Neutrophil (primary cell): Measurements from ENCODE around the gene STAM2.
"Not testable (repeated sequence)": the region's sequence is repeated elsewhere in the genome, so short reads cannot be mapped to it uniquely, and the experiment has no call there.

Source experiments
- H3K27ac ChIP-seq: fragments of 200-600 bp; sonication (generic); 2 replicates; pipeline ENCODE4 v1.5.1; 2016; ENCODE audit warnings: mild to moderate bottlenecking, moderate library complexity
- H3K27me3 ChIP-seq: fragments of 200-600 bp; sonication (generic); 2 replicates; pipeline ENCODE4 v1.6.0; 2016; ENCODE audit warnings: mild to moderate bottlenecking
- H3K36me3 ChIP-seq: fragments of 200-600 bp; sonication (generic); 2 replicates; pipeline ENCODE4 v1.5.1; 2017
- H3K4me1 ChIP-seq, 2 experiments: fragments of 200-600 bp in 1 of 2; sonication (generic) in 1 of 2; 1 replicate in 1 of 2; 2 replicates in 1 of 2; pipeline versions ENCODE4 v1.5.1 to v1.6.1; 2013 to 2016; ENCODE audit warnings: low read depth in 1 of 2, low read length in 1 of 2, mild to moderate bottlenecking in 1 of 2, moderate library complexity in 1 of 2; ENCODE audit not compliant: control insufficient read depth in 1 of 2, insufficient read depth in 1 of 2
- H3K4me3 ChIP-seq, 2 experiments: fragments of 200-600 bp in 1 of 2; sonication (generic) in 1 of 2; 1 replicate in 1 of 2; 2 replicates in 1 of 2; pipeline ENCODE4 v1.5.1; 2013 to 2016; ENCODE audit warnings: low read depth in 1 of 2, low read length in 1 of 2, mild to moderate bottlenecking in 1 of 2, moderate library complexity in 1 of 2
- H3K9me3 ChIP-seq: fragments of 200-600 bp; sonication (generic); 2 replicates; pipeline ENCODE4 v1.5.1; 2016
- CTCF ChIP-seq: fragments of 200-600 bp; sonication (generic); IDR thresholded peaks from 2 replicates; pipeline ENCODE4 v1.5.1; 2016; ENCODE audit warnings: antibody characterized with exemption

The STAM2 gene

GRCh38 chr2:152114366-152114765, 61.2 kb downstream of the STAM2 start:
- Histone ChIP-seq H3K36me3 (peaks cover 10% of the 10 kb centered on the region), H3K4me1 (peaks cover 0 to 11% of the 10 kb centered on the region in 2 experiments), H3K4me3 (no peak overlapping the region), H3K27me3 (no peaks in the 10 kb centered on the region), H3K27ac (peak overlapping the region; percentile 21), H3K9me3 (no peaks in the 10 kb centered on the region)
- TF ChIP-seq CTCF = no peak

GRCh38 chr2:152107140-152107539, 68.4 kb downstream of the STAM2 start:
- H3K9me3 ChIP-seq = not testable (repeated sequence)

GRCh38 chr2:152106464-152106863, 69.1 kb downstream of the STAM2 start:
- Histone ChIP-seq H3K4me1 (no peaks in the 10 kb centered on the region), H3K27me3 (peaks cover 9% of the 10 kb centered on the region), H3K4me3 (no peak overlapping the region), H3K9me3 (no peaks in the 10 kb centered on the region), H3K36me3 (no peaks in the 10 kb centered on the region), H3K27ac (no peak overlapping the region)
- no peak for TF ChIP-seq CTCF

More at GRCh38 chr2:152107140-152107539, 68.4 kb downstream of the STAM2 start:
- H3K27ac ChIP-seq, H3K4me3 ChIP-seq, H3K36me3 ChIP-seq, H3K4me1 ChIP-seq, H3K27me3 ChIP-seq: not testable (repeated sequence)

GRCh38 chr2:152103271-152103670, 72.3 kb downstream of the STAM2 start:
- H3K4me3 ChIP-seq = no peak overlapping the region
- H3K27me3 ChIP-seq = peaks cover 38% of the 10 kb centered on the region
- no peak overlapping the region for H3K27ac ChIP-seq
- no peaks in the 10 kb centered on the region for H3K36me3 ChIP-seq
- H3K9me3 ChIP-seq = no peaks in the 10 kb centered on the region
- TF ChIP-seq CTCF = no peak
- H3K4me1 ChIP-seq = peaks cover 8 to 13% of the 10 kb centered on the region in 2 experiments

- Histone ChIP-seq H3K27me3 (peaks cover 51% of the 10 kb centered on the region), H3K27ac (no peak overlapping the region), H3K4me3 (no peak overlapping the region), H3K4me1 (peaks cover 11 to 21% of the 10 kb centered on the region in 2 experiments), H3K36me3 (no peaks in the 10 kb centered on the region), H3K9me3 (no peaks in the 10 kb centered on the region)
- no peak for TF ChIP-seq CTCF
These were observed 74.6 kb downstream of the STAM2 start for GRCh38 chr2:152100961-152101360.

- Histone ChIP-seq H3K4me3 (peak overlapping the region; percentile 65 to 85), H3K36me3 (no peaks in the 10 kb centered on the region), H3K27me3 (peaks cover 51% of the 10 kb centered on the region), H3K9me3 (no peaks in the 10 kb centered on the region), H3K27ac (no peak overlapping the region), H3K4me1 (peaks cover 11 to 21% of the 10 kb centered on the region in 2 experiments)
- no peak for TF ChIP-seq CTCF
These were observed 76.1 kb downstream of the STAM2 start for GRCh38 chr2:152099367-152100050.
